Pulmonary artery endothelial cell (primary cell): ENCODE data around the gene USE1. TPM values are rescaled to one million over a fixed set of nuclear protein-coding genes. Genes with fewer than 3 reads are reported as not detected.

Experiments
- DNase-seq: peaks from one replicate; pipeline ENCODE4 v3.0.0-alpha.2; 2011; ENCODE audit warnings: low read depth, low spot score
- total RNA-seq: library from RNA; depleted of rRNA; stranded (reverse); fragments of >200 nt; gene quantifications from 2 replicates; pipeline ENCODE4 v1.2.3, GENCODE V29; 2014

The USE1 gene
- total RNA-seq, 1 donor from 2014 or later = 19.1 TPM

DNA sequence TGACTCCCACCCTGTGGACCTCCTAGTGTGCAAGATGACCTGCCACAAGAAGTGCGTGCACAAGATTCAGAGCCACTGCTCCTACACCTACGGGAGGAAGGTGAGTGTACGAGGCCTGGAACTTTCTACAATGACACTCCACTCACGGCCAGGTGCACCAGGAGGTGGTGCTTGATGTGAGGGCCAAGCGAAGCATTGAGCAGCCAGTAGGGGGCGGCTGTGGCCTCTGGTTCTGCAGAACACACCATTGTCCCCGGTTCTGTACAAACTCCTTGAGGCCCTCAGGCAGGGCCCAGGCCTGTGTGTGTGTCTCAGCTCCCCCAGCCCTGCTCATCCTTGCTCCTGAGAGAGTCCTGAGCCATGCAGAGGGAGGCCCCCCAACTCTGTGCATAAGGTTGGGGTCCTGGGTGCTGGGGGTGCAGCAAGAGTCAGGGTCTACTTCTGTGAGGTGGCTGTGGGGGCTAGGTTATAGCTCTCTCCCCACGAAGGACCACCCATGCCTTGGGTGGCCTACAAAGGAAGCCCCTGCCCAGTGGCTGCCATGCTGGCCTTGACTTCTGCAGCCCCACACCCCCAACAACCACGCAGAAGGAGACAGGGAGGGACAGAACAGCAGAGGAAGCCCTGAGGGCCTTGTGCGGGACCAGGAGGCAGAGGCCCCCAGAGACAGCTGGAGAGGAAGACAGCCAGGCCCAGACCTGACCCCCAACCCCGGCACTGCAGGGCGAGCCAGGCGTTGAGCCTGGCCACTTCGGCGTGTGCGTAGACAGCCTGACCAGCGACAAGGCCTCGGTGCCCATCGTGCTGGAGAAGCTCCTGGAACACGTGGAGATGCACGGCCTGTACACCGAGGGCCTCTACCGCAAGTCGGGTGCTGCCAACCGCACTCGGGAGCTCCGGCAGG, 9.7 kb upstream of the USE1 start:
- peak; percentile 22 for DNase-seq

DNA sequence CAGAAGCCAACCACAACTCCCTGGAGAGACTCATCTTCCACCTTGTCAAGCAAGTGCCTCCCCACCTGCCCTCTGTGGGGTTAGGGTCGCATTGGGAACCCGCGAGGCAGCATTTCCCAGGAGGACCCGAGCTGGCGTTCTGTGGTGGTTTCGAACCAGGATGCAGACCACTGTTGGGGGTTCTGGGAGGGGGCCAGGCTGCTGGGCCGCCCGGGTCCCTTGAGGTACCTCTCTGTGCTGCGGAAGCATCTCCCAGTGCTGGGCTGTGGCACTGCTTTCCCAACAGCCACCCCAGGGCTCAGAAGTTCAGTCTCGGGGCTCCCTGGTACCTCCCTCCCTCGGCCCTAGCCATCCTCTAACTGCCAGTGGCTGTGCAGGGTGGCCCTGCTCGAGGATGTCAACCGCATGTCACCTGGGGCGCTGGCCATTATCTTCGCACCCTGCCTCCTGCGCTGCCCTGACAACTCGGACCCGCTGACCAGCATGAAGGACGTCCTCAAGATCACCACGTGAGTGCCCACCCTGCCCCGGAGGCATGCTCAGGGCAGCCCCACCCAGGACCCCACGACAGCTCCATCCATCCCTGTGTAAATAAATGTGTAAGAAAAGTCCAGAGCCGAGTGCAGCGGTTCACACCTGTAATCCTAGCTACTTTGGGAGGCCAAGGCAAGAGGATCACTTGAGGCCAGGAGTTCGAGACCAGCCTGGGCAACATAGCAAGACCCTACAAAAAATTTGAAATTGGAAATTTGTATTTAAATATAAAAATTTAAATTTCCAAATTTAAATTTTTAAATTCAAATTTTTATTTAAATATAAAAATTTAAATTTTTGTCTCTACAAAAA, 8.2 kb upstream of the USE1 start:
- DNase-seq = no peak

DNA sequence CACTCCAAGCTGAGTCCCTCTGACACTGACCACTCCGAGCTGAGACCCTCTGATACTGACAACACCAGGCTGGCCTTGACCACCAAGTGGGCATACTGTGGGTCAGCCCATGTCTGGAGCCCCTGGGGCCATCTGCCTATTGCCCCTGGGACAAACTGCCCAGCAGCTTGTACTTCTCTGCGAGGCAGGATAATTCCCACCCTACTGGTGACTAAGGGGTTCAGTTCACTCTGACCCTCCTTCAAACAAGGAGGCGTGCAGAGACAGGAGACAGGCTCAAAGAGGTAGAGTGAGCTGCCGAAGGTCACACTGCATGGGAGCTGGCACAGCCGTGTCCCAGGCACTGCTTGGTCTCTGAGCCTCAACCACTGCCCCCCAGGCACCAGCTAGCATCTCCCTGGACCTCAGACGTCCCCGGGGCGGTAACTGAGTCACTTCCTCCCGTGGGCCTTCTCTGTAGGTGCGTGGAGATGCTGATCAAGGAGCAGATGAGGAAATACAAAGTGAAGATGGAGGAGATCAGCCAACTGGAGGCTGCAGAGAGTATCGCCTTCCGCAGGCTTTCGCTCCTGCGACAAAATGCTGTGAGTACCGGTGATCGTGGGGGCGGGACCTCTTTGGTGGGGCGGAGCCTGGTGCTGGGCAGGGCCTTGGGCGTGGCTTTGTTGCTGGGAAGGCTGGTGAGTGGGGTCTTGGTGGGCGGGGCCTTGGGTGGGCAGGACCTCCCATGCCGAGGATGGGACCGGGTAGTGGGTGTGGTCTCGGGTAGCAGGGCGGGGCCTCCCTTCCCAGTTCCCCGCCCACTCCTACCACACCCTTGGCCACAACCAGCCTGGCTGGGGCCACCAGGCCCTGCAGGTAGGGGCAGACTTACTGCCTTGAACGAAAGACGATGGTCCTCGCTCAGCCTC, 5.8 kb upstream of the USE1 start:
- no peak for DNase-seq

DNA sequence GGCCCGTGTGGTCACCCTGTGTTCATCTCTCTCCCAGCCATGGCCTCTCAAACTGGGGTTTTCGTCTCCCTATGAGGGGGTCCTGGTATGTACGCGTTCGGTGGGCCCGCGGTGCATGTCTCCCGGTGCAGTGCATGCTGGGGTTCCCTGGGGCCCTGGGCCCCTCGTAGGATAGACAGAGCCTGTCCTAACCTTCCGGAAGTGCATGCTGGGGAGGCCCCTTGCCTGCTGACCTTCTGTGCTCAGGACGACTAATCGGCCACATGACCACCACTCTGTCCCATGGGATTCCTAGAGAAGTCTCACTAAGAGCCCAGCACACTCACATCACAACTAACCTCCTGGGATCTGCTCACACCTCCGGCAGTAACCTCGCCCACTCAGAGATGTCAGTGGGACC, 4.9 kb upstream of the USE1 start:
- DNase-seq = no peak

DNA sequence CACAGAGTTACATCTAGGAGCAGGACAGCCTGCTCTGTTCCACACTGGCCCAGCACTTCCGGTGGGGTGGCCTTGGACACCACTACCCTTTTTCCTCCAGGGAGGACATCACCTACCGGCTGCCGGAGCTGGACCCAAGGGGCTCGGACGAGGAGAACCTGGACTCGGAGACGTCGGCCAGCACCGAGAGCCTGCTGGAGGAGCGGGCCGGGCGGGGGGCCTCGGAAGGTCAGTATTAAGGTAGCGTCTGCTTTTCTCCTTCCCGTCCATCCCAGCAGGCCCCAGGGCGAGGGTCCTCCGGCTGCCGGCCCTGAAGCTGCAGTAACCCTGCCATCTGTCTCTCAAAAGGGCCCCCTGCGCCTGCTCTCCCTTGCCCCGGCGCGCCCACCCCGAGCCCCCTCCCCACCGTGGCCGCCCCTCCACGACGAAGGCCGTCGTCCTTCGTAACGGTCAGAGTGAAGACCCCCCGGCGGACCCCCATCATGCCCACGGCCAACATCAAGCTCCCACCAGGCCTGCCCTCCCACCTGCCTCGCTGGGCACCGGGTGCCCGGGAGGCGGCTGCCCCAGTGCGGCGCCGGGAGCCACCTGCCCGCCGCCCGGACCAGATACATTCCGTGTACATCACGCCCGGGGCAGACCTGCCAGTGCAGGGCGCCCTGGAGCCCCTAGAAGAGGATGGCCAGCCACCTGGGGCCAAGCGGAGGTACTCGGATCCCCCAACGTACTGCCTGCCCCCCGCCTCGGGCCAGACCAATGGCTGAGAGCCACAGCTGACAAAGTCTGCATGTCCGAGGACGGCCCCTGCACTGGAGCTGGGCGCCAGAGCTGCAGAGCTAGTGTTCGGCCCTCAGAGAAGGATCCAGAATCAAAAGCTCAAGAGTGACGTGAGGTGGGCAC, 3.4 kb upstream of the USE1 start:
- no peak for DNase-seq

DNA sequence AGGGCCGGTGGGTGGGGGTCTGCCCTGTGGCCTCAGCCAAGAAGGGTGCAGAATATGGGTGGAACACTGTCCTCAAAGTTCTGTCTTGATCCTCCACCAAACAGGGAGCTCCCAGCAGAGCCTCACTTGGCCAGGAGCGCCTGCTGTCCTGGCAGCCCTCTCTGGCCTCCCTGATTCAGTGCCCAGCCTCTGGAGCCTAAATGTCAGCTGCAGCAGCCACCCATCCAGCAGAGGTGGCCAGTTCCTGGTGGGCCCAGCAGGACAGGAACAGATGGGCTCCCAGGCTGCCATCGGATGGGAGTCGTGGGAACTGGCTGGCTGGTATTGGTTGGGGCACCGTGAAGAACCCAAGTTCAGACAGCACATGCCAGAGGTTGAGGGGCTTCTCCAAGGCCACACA, 1.8 kb upstream of the USE1 start:
- no peak for DNase-seq

DNA sequence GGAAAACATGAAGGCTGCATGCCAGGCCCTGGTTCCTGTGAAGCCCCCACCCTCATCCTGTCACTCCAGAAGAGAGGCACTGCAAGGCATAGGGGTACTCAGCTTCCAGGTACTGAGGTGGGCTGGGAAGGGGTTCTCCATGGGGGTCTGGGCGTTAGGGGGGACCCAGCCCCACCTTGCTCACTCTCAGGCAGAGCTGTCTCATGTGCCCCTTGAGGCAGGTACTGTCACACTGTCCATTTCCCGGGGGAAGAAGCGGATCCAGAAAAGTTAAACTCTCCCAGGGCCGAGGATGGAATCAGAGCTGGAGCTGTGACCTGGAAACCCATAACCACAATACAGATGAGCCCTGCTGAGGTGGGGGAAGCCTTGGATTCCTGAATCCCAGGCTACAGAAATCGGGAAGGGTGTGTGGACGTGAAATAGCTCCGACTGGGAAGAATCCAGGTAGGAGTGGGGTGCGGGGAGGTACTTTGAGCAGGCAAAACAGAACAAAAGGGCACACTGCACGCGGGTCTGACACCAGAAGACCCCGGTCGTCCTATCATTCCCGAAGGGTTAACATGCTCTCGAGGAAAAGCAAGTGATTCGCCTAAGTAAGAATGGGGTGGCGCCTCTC, 540 bp upstream of the USE1 start:
- DNase-seq = no peak

DNA sequence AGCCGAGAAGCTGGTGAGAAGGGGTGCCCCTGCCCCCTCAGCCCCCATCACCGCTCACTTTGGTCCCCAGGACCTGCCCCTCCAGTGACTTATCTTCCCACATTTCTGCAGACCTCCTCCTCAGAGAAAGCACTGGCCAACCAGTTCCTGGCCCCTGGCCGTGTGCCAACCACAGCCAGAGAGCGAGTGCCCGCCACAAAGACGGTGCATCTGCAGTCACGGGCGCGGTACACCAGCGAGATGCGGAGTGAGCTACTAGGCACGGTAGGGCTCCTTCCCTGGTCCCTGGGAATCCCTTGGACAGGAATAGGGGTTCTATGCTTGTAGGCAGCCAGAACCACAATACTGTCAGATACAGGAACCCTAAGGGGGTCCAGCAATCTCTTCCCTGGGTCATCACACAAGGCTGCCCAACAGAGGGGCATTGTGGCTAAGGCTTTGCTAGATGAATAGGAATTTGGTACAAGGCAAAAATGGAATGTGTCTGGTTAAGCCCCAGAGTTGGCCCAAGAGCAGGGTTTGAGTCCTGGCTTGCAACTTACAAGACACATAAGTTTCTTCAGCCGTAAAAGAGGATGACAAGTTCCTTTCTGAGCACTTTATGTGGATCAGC, 1.0 kb downstream of the USE1 start:
- DNase-seq = no peak

DNA sequence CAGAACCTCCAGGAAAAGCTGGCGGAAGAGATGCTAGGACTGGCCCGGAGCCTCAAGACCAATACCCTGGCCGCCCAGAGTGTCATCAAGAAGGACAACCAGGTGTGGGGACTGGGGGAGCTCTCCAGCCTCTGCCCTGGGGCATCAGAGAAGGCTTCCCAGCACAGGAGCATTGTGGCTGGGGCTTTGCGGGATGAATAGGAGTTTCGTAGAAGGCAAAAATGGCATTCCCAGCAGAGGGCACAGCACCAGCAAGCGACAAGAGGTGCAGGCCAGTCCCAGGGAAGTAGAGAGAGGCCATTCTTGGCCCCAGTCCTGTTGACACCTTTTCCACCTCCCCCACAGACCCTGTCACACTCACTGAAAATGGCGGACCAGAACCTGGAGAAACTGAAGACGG, 4.1 kb downstream of the USE1 start:
- DNase-seq = no peak

DNA sequence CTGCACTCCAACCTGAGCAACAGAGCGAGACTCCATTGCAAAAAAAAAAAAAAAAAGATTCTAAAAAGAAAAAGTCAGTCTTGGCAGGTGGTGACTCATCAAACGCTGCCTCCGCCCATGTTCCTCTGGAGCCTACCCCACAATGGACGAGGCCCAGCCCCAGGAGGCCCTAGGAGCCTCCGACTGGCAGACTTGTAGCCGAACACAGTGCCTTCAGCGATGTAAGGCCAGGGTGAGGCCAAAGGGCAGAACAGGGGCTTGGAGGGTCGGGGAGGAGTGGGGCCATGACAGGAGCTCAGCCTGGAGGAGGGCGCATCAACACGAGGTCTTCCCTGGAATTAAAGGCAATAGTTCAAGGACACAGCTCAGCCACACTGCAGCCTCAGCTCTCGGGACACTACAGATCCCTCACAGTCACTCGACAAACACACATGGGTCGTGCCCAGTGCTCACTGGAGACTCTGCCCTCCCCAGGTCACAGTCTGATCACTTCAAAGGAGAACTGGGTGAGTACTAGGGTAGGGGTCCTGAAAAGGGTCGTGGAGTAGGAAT, 5.1 kb downstream of the USE1 start:
- peak; percentile 33 for DNase-seq

DNA sequence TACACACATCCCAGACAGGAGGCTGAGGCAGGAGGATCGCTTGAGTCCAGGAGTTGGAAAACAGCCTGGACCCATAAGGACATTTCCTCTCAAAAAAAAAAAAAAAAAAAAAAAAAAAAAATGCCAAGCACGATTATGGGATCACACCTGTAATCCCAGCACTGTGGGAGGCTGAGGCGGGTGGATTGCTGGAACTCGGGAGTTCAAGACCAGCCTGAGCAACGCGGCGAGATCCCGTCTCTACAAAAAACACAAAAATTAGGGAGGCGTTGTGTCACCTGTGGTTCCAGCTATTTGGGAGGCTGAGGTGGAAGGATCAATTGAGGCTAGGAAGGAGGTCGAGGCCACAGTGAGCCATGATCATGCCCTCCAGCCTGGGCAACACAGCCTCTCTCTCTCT, 9.9 kb downstream of the USE1 start:
- no peak for DNase-seq

DNA sequence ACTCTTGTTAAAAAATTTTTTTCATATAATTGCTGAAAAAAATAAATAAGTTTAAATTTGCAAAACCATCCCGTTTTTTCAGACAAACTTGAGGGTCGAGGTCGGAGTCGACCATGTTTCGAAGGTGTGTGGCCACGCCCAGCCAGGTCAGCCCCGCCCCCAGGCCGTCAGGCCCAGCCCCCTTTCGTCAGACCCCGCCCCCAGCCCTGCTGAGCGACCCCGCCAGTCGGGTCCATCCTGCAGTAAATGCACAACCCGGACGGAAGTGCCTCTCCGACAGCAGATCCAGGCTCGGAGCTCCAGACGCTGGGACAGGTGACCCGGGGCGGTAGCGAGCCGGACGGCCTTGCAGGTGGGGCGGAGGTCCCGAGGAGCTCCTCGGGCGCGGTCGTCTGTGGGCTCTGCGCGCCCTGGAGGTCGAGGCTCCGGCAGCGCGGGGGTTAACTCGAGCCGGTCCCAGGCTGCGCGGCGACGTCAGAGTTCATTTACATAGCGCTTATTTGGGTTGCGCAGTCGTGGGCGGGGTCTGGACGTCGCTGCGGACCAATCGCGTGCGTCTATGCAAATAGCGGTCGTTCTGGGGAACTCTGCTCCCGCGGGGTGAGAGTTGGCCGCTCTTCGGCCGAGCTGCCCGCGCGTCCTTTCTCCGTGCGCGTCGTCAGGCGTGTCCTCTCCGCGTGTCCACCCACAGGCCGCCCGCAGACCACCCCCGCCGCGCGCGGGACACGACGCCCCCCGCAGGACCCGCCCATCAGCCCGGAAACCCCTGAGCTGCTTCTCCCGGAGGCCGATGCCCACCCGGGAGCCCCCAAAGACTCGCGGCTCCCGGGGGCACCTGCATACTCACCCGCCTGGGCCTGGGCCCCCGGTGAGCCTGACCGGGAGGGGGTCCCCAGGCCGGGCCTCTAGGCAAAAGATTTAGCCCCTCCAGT, 11.1 kb downstream of the USE1 start, which contains the start of gene OCEL1:
TSS of gene OCEL1 (plus strand) at position 225 of the 932 bp plus-strand sequence. CDS start at position 247, 22 bp downstream.
- DNase-seq = peak; percentile 93

DNA sequence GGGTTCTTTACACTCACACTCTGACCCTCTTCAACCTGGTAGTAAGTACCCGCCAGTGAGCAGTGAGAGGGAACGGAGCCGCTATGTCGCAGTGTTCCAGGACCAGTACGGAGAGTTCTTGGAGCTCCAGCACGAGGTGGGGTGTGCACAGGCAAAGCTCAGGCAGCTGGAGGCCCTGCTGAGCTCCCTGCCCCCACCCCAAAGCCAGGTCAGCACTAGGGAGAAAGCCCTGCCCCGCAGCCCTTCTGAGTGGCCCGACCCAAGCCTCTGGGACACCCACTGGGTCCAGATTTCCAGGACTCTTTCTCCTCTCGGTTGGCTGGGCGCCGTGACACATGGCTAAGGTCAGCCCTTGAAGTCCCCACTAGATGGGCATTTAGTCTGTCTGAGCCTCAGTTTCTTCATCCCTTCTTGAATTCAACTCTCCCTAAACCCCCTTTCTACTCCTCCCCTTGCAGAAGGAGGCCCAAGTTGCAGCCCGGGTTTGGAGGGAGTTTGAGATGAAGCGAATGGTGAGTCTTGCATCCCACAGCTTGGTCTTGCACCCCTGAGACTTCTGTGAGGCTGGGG, 12.7 kb downstream of the USE1 start:
- no peak for DNase-seq

DNA sequence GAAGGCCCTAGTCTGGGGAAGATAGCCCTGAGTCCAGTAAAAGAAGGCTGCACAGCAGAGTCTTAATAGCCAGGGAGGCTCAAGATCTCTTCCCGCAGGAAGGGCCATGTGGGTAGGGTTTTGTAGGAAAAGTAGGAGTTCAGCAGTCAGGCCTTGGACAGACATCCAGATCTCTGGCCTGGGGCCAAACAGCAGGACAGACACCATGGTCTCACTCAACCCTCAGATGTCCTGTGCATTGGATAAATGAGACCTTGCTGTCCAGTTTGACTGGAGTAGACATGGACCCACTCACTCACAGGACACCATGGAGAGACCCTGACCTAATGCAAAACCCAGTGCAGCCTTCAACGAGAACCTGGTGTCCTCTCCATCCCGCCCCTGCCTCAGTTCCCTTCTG, 14.7 kb downstream of the USE1 start:
- no peak for DNase-seq

DNA sequence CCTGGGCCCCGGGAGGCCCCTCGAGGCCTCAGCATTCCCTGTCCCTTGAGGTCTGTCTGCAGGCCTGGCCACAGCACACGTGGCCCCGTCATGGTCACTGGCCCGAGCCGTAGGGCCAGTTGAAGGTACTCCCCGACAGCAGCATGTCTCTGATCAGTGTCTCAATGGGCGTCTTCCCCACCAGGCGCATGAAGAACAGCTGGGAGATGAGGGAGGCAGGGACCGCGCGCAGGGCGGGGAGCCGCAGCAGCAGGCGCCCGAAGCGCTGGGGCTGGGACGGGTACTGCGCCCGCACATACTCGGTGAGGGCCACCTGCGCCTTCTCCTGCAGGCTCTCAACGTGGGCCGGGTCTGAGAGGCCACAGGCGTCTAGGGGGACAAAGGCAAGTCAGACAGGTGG, 17.1 kb downstream of the USE1 start:
- DNase-seq = no peak

DNA sequence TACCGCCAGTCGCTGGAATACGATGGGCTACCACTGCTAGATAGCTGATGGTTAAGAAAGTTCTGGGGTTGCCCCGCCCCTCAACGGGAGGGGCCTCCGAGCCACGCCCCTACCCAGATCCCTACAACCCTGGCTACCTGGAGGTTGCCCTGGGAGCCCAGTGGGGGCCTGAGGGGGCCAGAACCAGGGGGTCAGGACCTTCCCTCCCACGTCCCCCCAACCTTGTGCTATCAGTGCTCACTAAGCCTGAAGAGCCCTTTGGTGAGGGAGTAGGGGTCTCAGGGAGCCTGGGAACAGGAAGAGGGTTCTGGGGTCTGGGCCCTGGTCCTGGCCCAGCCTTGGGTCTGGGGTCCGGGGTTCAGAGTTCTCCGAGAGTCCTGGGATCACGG, 19.7 kb downstream of the USE1 start:
- no peak for DNase-seq

DNA sequence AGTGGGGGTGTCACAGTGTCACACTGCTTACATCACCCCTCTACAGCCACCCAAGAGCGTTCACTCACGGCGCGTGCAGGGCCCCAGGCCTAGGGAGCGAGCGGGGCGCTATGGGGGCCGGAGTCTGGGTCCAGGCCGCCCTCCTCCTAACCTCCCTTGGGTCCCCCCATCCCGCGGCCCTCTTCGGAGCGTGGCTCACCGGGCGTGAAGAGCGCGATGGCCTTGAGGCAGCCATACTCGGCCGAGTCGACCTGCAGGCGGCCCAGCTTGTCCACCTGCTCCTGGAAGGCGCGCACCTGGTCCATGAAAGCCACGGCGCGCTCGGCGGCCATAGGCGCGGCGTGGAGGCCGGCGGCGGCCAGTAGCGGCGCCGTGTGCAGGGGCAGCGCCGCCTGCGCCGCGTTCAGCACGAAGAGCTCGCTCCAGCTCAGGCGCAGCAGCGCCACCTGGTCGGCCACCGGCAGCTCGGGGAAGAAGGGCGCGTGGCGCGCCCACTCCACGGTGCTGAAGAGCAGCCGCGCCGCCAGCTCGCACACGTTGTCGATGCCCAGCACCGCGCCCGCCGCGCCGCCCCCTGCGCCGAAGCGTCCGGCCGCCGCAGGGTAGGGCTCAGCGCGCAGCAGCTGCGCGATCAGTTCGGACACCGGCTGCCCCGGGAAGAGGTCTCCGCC, 20.3 kb downstream of the USE1 start:
- peak; percentile 33 for DNase-seq
